Panc1 (cell line): ENCODE results near the gene SH2D6. TPM values are rescaled to one million over a fixed set of nuclear protein-coding genes. Genes with fewer than 3 reads are reported as not detected.
A peak's percentile ranks its signal among the peaks of the same experiment; 100 is the strongest.

Experiments used
- ATAC-seq: fragments of 200-7000 bp; cut with Tn5 transposase; 2 replicates; pipeline ENCODE4 v1.9.1; 2020; ENCODE audit warnings: mild to moderate bottlenecking, moderate library complexity
- BruUV-seq: library from RNA; stranded (reverse); fragments of 400-500 nt; replicated peaks from 2 replicates; lab custom pipeline; 2021; lab: Mats Ljungman, UMichigan
- CTCF ChIA-PET: fragments of 300-600 bp; sonication (Branson Sonifier 250); formaldehyde crosslinking; loops from one replicate; lab custom pipeline; 2022; ENCODE audit warnings: antibody characterized with exemption; lab: Charles Lee
- POLR2A ChIA-PET: fragments of 300-600 bp; sonication (Branson Sonifier 250); formaldehyde crosslinking; loops from one replicate; lab custom pipeline; 2022; ENCODE audit warnings: antibody characterized with exemption; lab: Charles Lee
- DNase-seq: peaks from one replicate; pipeline ENCODE4 v3.0.0-alpha.2; 2010; ENCODE audit warnings: low read depth, low spot score
- H3K27ac ChIP-seq: 2 replicates; pipeline ENCODE4 v1.5.1; 2011; ENCODE audit warnings: mild to moderate bottlenecking, low read length, inconsistent platforms
- H3K27me3 ChIP-seq: fragments of 200-500 bp; sonication (Bioruptor generic); 2 replicates; pipeline ENCODE4 v1.6.0; 2014; ENCODE audit warnings: low read length, inconsistent platforms; ENCODE audit not compliant: control insufficient read depth, insufficient read depth
- H3K36me3 ChIP-seq: fragments of 200-500 bp; sonication (Bioruptor generic); 2 replicates; pipeline ENCODE4 v1.5.1; 2014; ENCODE audit warnings: inconsistent platforms, mild to moderate bottlenecking, low read length, moderate library complexity; ENCODE audit not compliant: control insufficient read depth, insufficient read depth
- H3K4me1 ChIP-seq: 2 replicates; pipeline ENCODE4 v1.5.1; 2011; ENCODE audit warnings: inconsistent platforms, mild to moderate bottlenecking, low read length, moderate library complexity; ENCODE audit not compliant: control insufficient read depth, insufficient read depth
- H3K4me3 ChIP-seq, 2 experiments: 2 replicates each; pipeline ENCODE4 v1.5.1; 2011 to 2012; ENCODE audit warnings: low read depth in 2 of 2, low read length in 2 of 2, mild to moderate bottlenecking in 2 of 2, inconsistent platforms in 1 of 2, moderate library complexity in 1 of 2
- H3K9me3 ChIP-seq: fragments of 200-500 bp; sonication (Bioruptor generic); 2 replicates; pipeline ENCODE4 v1.5.1; 2014; ENCODE audit warnings: low read depth, mild to moderate bottlenecking, inconsistent platforms, low read length, moderate library complexity; ENCODE audit not compliant: control insufficient read depth, insufficient read depth
- POLR2AphosphoS5 ChIP-seq: IDR thresholded peaks from 2 replicates; pipeline ENCODE4 v1.6.1; 2012; ENCODE audit warnings: mild to moderate bottlenecking, low read depth, low read length, moderate library complexity
- SIN3A ChIP-seq: IDR thresholded peaks from 2 replicates; pipeline ENCODE4 v1.6.1; 2012; ENCODE audit warnings: low read depth, mild to moderate bottlenecking, low read length, moderate library complexity, borderline replicate concordance; ENCODE audit not compliant: insufficient read depth
- TCF7L2 ChIP-seq: IDR thresholded peaks from 2 replicates; pipeline ENCODE4 v1.6.1; 2011; ENCODE audit warnings: mild to moderate bottlenecking, low read depth, low read length, inconsistent platforms
- in situ Hi-C: cut with HindIII; loops from 2 replicates; pipeline ENCODE4 v1.10.0; 2016; ENCODE audit warnings: low sequenced_read_pairs, low pct_unique_long_range_greater_than_20kb
- intact Hi-C: fragments of 100-400 bp; cut with micrococcal nuclease; formaldehyde crosslinking; loops from one replicate; pipeline ENCODE4 v1.10.0; 2022; ENCODE audit not compliant: unreplicated experiment
- total RNA-seq: library from RNA; stranded (reverse); gene quantifications from one replicate; pipeline ENCODE4 v1.2.1, GENCODE V29; 2021; ENCODE audit not compliant: unreplicated experiment
- TF ChIP-seq, protein P1 (sequence below): fragments of 450-650 bp; IDR thresholded peaks from 2 replicates; pipeline ENCODE4 v1.5.1; 2017; ENCODE audit warnings: mild to moderate bottlenecking
- TF ChIP-seq, protein P2 (sequence below), 2 experiments: IDR thresholded peaks; 2 replicates each; pipeline ENCODE4 v1.6.1; 2011 to 2012; ENCODE audit warnings: low read depth in 2 of 2, control low read depth in 1 of 2, low read length in 1 of 2, mild to moderate bottlenecking in 1 of 2, moderate library complexity in 1 of 2; ENCODE audit not compliant: insufficient read depth in 1 of 2

The SH2D6 gene
- total RNA-seq, 1 experiment from 2014 or later = 3.3 TPM

DNA sequence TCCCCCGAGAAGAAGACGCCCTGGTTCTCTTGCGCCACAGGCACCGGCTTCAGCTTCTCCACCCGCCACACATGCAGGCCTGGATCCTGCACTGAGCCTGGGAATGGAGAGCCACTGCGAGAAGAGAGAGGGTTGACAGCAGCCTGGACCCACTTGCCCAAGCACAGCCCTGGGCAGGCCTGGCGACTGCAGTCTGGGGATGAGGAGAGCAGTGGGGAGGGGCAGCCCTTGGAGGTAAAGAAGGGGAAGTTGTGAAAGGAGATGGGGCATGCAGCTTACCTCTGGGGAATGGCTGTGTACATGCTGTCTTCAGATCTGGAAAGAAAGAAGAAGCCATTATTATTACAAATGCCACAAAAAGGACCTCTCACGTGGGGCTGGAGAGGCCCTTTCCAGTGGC is 16.7 kb upstream of the SH2D6 start:
- TF ChIP-seq POLR2AphosphoS5 (no peak), SIN3A (no peak), TCF7L2 (no peak)
- TF ChIP-seq, protein P1, sequence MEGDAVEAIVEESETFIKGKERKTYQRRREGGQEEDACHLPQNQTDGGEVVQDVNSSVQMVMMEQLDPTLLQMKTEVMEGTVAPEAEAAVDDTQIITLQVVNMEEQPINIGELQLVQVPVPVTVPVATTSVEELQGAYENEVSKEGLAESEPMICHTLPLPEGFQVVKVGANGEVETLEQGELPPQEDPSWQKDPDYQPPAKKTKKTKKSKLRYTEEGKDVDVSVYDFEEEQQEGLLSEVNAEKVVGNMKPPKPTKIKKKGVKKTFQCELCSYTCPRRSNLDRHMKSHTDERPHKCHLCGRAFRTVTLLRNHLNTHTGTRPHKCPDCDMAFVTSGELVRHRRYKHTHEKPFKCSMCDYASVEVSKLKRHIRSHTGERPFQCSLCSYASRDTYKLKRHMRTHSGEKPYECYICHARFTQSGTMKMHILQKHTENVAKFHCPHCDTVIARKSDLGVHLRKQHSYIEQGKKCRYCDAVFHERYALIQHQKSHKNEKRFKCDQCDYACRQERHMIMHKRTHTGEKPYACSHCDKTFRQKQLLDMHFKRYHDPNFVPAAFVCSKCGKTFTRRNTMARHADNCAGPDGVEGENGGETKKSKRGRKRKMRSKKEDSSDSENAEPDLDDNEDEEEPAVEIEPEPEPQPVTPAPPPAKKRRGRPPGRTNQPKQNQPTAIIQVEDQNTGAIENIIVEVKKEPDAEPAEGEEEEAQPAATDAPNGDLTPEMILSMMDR = no peak
- TF ChIP-seq, protein P2, sequence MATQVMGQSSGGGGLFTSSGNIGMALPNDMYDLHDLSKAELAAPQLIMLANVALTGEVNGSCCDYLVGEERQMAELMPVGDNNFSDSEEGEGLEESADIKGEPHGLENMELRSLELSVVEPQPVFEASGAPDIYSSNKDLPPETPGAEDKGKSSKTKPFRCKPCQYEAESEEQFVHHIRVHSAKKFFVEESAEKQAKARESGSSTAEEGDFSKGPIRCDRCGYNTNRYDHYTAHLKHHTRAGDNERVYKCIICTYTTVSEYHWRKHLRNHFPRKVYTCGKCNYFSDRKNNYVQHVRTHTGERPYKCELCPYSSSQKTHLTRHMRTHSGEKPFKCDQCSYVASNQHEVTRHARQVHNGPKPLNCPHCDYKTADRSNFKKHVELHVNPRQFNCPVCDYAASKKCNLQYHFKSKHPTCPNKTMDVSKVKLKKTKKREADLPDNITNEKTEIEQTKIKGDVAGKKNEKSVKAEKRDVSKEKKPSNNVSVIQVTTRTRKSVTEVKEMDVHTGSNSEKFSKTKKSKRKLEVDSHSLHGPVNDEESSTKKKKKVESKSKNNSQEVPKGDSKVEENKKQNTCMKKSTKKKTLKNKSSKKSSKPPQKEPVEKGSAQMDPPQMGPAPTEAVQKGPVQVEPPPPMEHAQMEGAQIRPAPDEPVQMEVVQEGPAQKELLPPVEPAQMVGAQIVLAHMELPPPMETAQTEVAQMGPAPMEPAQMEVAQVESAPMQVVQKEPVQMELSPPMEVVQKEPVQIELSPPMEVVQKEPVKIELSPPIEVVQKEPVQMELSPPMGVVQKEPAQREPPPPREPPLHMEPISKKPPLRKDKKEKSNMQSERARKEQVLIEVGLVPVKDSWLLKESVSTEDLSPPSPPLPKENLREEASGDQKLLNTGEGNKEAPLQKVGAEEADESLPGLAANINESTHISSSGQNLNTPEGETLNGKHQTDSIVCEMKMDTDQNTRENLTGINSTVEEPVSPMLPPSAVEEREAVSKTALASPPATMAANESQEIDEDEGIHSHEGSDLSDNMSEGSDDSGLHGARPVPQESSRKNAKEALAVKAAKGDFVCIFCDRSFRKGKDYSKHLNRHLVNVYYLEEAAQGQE (IDR thresholded peaks at IDR 0.05; ENCODE audit: insufficient read depth in 1 of 2, low read depth in 2 of 2, low read length in 1 of 2) = no peak
- no TSS peak for BruUV-seq
- POLR2A ChIA-PET = no interaction called here
- Histone ChIP-seq H3K4me3 (no peak overlapping the region), H3K27ac (no peak overlapping the region), H3K36me3 (no peaks in the 10 kb centered on the region), H3K4me1 (peaks cover 13% of the 10 kb centered on the region), H3K9me3 (no peaks in the 10 kb centered on the region; the same call in 1 of the 2 replicates), H3K27me3 (no peaks in the 10 kb centered on the region)
- intact Hi-C loops = no loop called here
- ATAC-seq (no peak), DNase-seq (no peak)
- in situ Hi-C loops = loop anchor here (25.0 kb wide), 1 partner anchor 135 kb away; the partner anchor contains the start of gene MAT2A
- CTCF ChIA-PET = no interaction called here

DNA sequence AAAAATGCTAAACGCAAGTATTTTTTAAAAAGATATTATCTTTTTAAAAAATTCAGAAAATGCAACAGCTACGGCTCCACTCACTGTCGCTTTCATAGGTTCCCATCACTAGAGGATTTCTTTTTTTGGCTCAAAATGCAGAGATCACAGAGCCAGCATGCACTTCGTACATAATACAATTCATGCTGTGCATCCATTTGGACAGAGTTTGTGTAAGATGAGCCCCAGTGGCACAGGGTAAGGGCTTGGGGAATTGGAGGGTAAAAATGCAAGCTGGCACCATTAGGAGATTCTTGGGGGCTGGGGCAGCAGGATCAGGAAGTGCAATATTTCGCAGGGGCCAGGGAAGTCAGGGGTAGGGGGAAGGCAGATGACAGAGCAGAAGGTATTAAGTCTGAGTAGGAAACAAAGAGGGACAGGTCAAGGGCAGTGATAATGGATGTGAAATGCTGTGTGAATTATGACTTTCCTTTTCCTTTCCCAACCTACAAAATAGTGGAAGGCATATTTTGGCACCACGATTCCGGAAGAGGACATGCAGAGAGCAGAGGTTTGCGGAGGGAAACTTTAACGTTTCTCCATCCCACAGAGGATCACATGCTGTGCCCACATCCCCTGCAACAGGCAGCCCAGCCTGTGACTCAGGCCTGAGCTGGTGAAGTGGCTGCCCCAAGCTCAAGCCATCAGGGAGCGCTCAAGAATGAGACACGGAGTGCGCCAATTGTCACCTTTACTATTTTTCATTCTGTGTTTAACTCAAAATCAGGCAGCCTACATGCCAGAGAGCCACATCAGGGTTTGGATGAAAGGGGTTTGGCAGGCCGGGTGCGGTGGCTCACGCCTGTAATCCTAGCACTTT is 13.1 kb upstream of the SH2D6 start:
- ATAC-seq = peak; percentile 77
- POLR2A ChIA-PET = interaction anchor here (0.6 kb wide), 1 partner anchor 143 kb away, joined by 3 read pairs; no protein-coding TSS in a partner anchor
- CTCF ChIA-PET = interaction anchor here (0.5 to 0.6 kb wide), 2 partner anchors 107 to 310 kb away, joined by 7 to 9 read pairs; no protein-coding TSS in a partner anchor

More for the DNA sequence above, 13.1 kb upstream of the SH2D6 start:
- TF ChIP-seq, protein P2 (IDR thresholded peaks at IDR 0.05; ENCODE audit: insufficient read depth in 1 of 2, low read depth in 2 of 2, low read length in 1 of 2) = no peak
- TF ChIP-seq, protein P1 = no peak
- TF ChIP-seq SIN3A (no peak), TCF7L2 (no peak), POLR2AphosphoS5 (no peak)
- peaks cover 25% of the 10 kb centered on the region for H3K4me1 ChIP-seq
- H3K36me3 ChIP-seq = no peaks in the 10 kb centered on the region
- peak overlapping the region; percentile 54 for H3K27ac ChIP-seq
- H3K27me3 ChIP-seq = no peaks in the 10 kb centered on the region
- DNase-seq = no peak
- H3K4me3 ChIP-seq = no peak overlapping the region
- no peaks in the 10 kb centered on the region; the same call in 1 of the 2 replicates for H3K9me3 ChIP-seq
- intact Hi-C loops (no loop called here), in situ Hi-C loops (loop anchor here (25.0 kb wide), 1 partner anchor 132 kb away; the partner anchor contains the start of gene MAT2A)
- BruUV-seq = no TSS peak
